Ishikawa (cell line): ENCODE results near the gene ATXN7.

Experiments used
- CEBPB ChIP-seq: IDR thresholded peaks from 2 replicates; pipeline ENCODE4 v1.6.1; 2012
- CREB1 ChIP-seq: IDR thresholded peaks from 2 replicates; pipeline ENCODE4 v1.6.1; 2012; ENCODE audit warnings: low read depth
- EGR1 ChIP-seq: IDR thresholded peaks from 2 replicates; pipeline ENCODE4 v1.6.1; 2012
- EP300 ChIP-seq: IDR thresholded peaks from 2 replicates; pipeline ENCODE4 v1.6.1; 2012; ENCODE audit warnings: borderline replicate concordance
- FOXM1 ChIP-seq: IDR thresholded peaks from 2 replicates; pipeline ENCODE4 v1.6.1; 2012; ENCODE audit warnings: low read depth, borderline replicate concordance
- NFIC ChIP-seq: IDR thresholded peaks from 2 replicates; pipeline ENCODE4 v1.6.1; 2012
- RAD21 ChIP-seq: IDR thresholded peaks from 2 replicates; pipeline ENCODE4 v1.6.1; 2012; ENCODE audit warnings: low read depth
- TAF1 ChIP-seq: IDR thresholded peaks from 2 replicates; pipeline ENCODE4 v1.6.1; 2012; ENCODE audit warnings: low read depth, mild to moderate bottlenecking
- TCF12 ChIP-seq: IDR thresholded peaks from 2 replicates; pipeline ENCODE4 v1.6.1; 2012; ENCODE audit warnings: low read depth
- TEAD4 ChIP-seq: IDR thresholded peaks from 2 replicates; pipeline ENCODE4 v1.6.1; 2012
- YY1 ChIP-seq: IDR thresholded peaks from 2 replicates; pipeline ENCODE4 v1.6.1; 2012; ENCODE audit warnings: low read depth
- ZBTB7A ChIP-seq: IDR thresholded peaks from 2 replicates; pipeline ENCODE4 v1.6.1; 2012; ENCODE audit warnings: low read depth
- TF ChIP-seq, protein P1 (sequence below): IDR thresholded peaks from 2 replicates; pipeline ENCODE4 v1.6.1; 2012
- TF ChIP-seq, protein P2 (sequence below): IDR thresholded peaks from 2 replicates; pipeline ENCODE4 v1.6.1; 2012; ENCODE audit warnings: low read depth, mild to moderate bottlenecking
- TF ChIP-seq, protein P3 (sequence below): IDR thresholded peaks from 2 replicates; pipeline ENCODE4 v1.6.1; 2012

The ATXN7 gene

DNA sequence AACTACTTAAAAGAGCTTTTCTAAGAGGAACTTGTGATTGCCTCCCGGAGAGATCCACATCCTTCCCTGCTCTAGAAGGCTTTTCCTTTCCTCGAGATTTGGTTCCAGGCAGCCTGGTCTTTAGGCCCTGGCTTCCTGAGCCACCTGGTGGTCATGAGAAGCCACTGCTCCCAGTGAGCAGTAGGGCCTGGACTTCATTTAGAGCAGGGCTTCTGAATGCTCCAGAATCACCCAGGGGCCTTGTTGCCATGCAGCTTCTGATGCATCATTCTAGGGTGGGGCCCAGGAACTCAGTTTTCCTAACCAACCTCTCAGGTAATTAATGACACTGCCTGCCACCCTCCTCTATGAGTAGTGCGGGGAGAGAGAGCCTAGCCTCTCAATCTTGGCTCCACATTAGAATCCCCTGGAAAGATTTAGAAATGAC is 130.0 kb downstream of the ATXN7 start:
- no peak for TF ChIP-seq CREB1
- peak; percentile 83 for TF ChIP-seq RAD21

DNA sequence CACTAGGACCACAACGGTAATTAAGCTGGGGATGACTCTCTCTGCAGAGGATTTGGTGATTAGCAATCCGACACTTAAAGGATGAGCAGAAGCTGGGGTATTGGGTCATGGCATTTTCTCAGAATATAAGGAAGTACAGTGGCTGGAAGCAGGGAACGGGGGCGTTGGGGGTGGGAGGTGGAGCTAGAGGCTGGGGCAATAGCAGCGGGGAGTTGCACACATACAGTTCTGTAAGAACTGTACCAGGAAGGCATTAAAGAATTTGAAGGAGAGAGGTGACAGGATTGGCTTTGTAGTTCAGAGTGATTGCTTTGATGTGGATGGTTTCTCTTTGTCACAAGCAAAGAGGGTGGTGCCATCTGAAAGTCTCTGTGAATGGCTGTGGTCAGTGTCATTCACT is 131.4 kb downstream of the ATXN7 start:
- TF ChIP-seq, protein P1, sequence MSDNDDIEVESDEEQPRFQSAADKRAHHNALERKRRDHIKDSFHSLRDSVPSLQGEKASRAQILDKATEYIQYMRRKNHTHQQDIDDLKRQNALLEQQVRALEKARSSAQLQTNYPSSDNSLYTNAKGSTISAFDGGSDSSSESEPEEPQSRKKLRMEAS = no peak
- TF ChIP-seq, protein P2, sequence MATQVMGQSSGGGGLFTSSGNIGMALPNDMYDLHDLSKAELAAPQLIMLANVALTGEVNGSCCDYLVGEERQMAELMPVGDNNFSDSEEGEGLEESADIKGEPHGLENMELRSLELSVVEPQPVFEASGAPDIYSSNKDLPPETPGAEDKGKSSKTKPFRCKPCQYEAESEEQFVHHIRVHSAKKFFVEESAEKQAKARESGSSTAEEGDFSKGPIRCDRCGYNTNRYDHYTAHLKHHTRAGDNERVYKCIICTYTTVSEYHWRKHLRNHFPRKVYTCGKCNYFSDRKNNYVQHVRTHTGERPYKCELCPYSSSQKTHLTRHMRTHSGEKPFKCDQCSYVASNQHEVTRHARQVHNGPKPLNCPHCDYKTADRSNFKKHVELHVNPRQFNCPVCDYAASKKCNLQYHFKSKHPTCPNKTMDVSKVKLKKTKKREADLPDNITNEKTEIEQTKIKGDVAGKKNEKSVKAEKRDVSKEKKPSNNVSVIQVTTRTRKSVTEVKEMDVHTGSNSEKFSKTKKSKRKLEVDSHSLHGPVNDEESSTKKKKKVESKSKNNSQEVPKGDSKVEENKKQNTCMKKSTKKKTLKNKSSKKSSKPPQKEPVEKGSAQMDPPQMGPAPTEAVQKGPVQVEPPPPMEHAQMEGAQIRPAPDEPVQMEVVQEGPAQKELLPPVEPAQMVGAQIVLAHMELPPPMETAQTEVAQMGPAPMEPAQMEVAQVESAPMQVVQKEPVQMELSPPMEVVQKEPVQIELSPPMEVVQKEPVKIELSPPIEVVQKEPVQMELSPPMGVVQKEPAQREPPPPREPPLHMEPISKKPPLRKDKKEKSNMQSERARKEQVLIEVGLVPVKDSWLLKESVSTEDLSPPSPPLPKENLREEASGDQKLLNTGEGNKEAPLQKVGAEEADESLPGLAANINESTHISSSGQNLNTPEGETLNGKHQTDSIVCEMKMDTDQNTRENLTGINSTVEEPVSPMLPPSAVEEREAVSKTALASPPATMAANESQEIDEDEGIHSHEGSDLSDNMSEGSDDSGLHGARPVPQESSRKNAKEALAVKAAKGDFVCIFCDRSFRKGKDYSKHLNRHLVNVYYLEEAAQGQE = no peak
- TF ChIP-seq EGR1 (no peak), TEAD4 (no peak), FOXM1 (no peak), CEBPB (no peak), CREB1 (no peak), RAD21 (no peak), TAF1 (no peak), EP300 (no peak)

DNA sequence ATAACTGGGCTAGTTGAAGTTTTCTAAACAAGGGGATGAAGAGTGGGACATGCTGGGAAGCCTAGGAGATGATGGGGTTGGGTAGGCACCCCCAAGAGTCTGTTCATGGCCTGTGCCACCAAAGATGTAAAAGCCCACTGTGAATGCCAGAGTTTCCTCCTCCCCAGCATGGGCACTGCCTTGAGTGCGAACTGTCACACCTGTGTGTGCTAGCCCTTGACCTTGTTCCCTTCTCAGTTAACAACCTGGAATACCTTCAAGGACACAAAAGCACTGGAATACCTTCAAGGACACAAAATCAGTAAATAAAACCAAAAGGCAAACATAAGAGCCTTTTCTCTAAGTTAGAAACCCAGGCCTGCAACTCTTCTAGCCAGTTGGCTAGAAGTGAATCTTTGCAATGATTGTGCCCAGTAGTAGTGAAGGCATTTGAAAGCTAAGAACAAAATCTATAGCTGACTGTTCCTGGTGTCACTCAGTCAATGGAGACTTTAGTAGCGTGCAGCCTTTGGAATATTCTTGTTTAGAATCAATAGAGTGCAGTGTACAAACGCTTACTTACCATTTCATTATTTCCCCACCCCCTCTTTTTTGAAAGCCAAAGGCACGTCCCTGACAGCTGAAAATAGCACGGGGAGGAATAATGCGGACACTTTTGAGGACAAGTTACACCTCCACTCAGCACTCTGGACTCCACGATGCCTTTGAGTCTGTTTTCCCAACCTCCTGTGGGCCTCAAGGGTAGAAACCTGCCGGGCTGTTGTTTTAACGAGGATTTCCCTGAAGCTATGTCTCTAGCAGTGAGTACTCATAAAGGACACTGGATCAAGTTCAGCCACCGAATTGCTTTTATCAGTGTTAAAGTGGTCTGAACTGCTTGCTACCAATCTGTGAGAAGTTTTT is 135.4 kb downstream of the ATXN7 start:
- TF ChIP-seq RAD21 = no peak
- no peak for TF ChIP-seq NFIC

DNA sequence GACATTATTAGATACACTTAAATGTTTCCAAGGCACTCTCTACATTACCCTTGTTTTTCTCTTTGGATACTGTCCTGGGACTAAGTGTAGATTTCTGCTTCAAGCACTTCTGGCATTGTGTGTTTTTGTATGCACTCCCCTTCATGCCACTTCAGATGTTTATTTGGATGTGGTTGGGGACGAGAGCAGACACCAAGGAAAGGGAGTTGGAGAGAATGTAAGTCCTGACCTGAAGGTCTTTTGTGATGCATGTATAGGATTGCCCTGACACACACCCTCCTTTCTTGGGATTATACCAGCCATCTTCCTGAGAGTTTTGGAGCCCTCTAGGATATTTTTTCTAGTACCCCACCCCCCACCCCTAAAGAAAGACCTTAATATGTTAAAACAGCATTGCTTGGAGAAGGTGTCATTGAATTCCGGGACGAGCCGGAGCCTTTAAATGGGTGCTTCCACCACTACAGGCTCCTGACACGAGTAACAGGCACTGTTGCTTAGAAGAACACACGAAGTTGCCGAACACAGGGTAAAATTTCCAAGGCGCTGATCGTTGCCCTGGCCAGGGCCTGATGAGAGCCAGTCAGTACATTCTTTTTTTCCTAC is 136.9 kb downstream of the ATXN7 start:
- TF ChIP-seq RAD21 (no peak), TEAD4 (no peak), EGR1 (no peak), ZBTB7A (no peak)

DNA sequence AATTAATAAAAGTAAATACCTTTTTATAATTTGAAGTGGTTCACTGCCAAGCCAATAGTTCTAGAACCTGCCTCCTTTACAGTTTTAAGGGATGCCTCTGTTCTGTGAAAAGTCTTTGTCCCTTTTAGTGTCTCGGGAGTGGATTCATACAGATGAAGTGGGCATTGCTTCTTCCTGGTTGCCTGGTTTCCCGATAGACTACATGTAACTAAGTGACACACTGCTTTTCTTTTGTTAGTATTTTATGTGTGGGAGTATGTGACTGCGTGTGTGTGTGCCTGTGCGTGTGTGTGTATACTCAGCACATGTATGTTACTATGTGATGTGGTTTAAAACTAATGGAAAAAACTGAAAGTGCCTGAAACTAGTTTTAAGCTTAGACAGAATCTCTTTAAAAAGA is 138.6 kb downstream of the ATXN7 start:
- TF ChIP-seq, protein P2 = no peak

DNA sequence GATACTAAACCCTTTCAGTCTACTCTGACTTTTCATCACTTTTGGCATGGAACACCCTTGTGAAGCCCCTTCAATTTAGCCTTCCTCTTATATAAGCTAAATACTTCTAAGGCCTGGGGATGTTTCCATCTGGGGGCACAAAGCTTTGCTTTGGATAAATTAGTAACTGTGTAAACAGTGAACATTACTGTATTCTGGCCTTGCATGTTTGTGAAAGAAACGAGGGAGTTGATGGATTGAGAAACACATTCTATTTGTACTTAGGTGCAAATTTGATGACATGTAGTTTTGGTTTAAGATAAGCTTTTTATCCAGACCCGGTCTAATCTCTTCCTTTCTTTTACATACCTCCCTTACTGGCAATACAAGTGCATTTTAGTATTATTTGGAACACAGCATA is 139.9 kb downstream of the ATXN7 start:
- no peak for TF ChIP-seq CREB1
- TF ChIP-seq EP300 = no peak
- TF ChIP-seq, protein P1 = no peak
- no peak for TF ChIP-seq FOXM1
- TF ChIP-seq EGR1 = no peak
- TF ChIP-seq TEAD4 = no peak
- no peak for TF ChIP-seq NFIC
- TF ChIP-seq, protein P2 = no peak
- TF ChIP-seq CEBPB = no peak
- no peak for TF ChIP-seq TAF1
- no peak for TF ChIP-seq YY1
- no peak for TF ChIP-seq TCF12
- no peak for TF ChIP-seq ZBTB7A
- TF ChIP-seq RAD21 = no peak
- TF ChIP-seq, protein P3, sequence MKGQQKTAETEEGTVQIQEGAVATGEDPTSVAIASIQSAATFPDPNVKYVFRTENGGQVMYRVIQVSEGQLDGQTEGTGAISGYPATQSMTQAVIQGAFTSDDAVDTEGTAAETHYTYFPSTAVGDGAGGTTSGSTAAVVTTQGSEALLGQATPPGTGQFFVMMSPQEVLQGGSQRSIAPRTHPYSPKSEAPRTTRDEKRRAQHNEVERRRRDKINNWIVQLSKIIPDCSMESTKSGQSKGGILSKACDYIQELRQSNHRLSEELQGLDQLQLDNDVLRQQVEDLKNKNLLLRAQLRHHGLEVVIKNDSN = no peak
